Activated CD8-positive, alpha-beta memory T cell treated with anti-CD3 and anti-CD28 coated beads for 1 hour (primary cell): ENCODE measurements around the gene KLHDC9.

ENCODE experiments used
- DNase-seq, 2 donors: peaks; one replicate each; pipeline ENCODE4 v3.0.0-alpha.2; 2020; ENCODE audit warnings: low read depth in 1 of 2; ENCODE audit errors: extremely low read depth in 1 of 2

The KLHDC9 gene

GRCh38 chr1:161074676-161075368 is 23.3 kb upstream of the KLHDC9 start:
- DNase-seq: no peak

GRCh38 chr1:161076410-161076809 is 21.8 kb upstream of the KLHDC9 start:
- DNase-seq: no peak

- DNase-seq: no peak
Observed at GRCh38 chr1:161077426-161077825, 20.7 kb upstream of the KLHDC9 start.

GRCh38 chr1:161079436-161080110 is 18.6 kb upstream of the KLHDC9 start:
- no peak for DNase-seq

- DNase-seq: no peak
Observed at GRCh38 chr1:161080441-161081405, 17.4 kb upstream of the KLHDC9 start.

- DNase-seq: no peak
Observed at GRCh38 chr1:161081519-161081918, 16.6 kb upstream of the KLHDC9 start.

GRCh38 chr1:161082483-161082882 is 15.7 kb upstream of the KLHDC9 start:
- DNase-seq: no peak

GRCh38 chr1:161082996-161083747 is 15.0 kb upstream of the KLHDC9 start:
- no peak for DNase-seq

- DNase-seq: no peak
Observed at GRCh38 chr1:161083748-161084596, 14.2 kb upstream of the KLHDC9 start.

- no peak for DNase-seq
Observed at GRCh38 chr1:161084597-161084988, 13.6 kb upstream of the KLHDC9 start.

- DNase-seq: no peak
Observed at GRCh38 chr1:161085165-161085564, 13.0 kb upstream of the KLHDC9 start.

- DNase-seq: no peak
Observed at GRCh38 chr1:161086457-161086856, 11.7 kb upstream of the KLHDC9 start.

GRCh38 chr1:161088587-161089110 is 9.5 kb upstream of the KLHDC9 start:
- DNase-seq: no peak

- no peak for DNase-seq
Observed at GRCh38 chr1:161089251-161089924, 8.8 kb upstream of the KLHDC9 start, which contains the start of gene NECTIN4. Gene NECTIN4, minus strand, starts transcription at chr1:161089558. Its CDS starts 262 bp downstream, at chr1:161089296.

GRCh38 chr1:161089938-161090337 is 8.2 kb upstream of the KLHDC9 start:
- DNase-seq: no peak

GRCh38 chr1:161090617-161091016 is 7.5 kb upstream of the KLHDC9 start:
- DNase-seq: no peak

GRCh38 chr1:161091093-161091492 is 7.1 kb upstream of the KLHDC9 start:
- DNase-seq: no peak

- DNase-seq: no peak
Observed at GRCh38 chr1:161091796-161092507, 6.2 kb upstream of the KLHDC9 start.
